ENCODE results near the gene DIP2C.
A peak's percentile ranks its signal among the peaks of the same experiment; 100 is the strongest.
"Not testable (repeated sequence)": the region's sequence is repeated elsewhere in the genome, so short reads cannot be mapped to it uniquely, and the experiment has no call there.

DIP2C gene

GRCh38 chr10:269440-270074, 419.9 kb downstream of the DIP2C start:
- Mint-ChIP-seq H3K9me3 (no peaks in the 10 kb centered on the region), H3K36me3 (no peaks in the 10 kb centered on the region), H3K27me3 (no peaks in the 10 kb centered on the region), H3K27ac (no peak overlapping the region), H3K4me1 (no peaks in the 10 kb centered on the region), H3K4me3 (no peak overlapping the region)
- DNase-seq, result no peak
- no peak for ATAC-seq (replicated peaks)

- Mint-ChIP-seq H3K36me3 (no peaks in the 10 kb centered on the region), H3K9me3 (peaks cover 1 to 3% of the 10 kb centered on the region in 2 donors), H3K4me3 (no peak overlapping the region), H3K27me3 (no peaks in the 10 kb centered on the region), H3K4me1 (no peaks in the 10 kb centered on the region), H3K27ac (no peak overlapping the region)
- ATAC-seq (replicated peaks) (no peak), DNase-seq (no peak)
Observed at GRCh38 chr10:267705-268104, 421.8 kb downstream of the DIP2C start.

- Mint-ChIP-seq H3K9me3 (peaks cover 1 to 3% of the 10 kb centered on the region in 2 donors), H3K27me3 (no peaks in the 10 kb centered on the region), H3K27ac (no peak overlapping the region), H3K36me3 (no peaks in the 10 kb centered on the region), H3K4me1 (no peaks in the 10 kb centered on the region), H3K4me3 (no peak overlapping the region)
- DNase-seq, result no peak
- no peak for ATAC-seq (replicated peaks)
Observed at GRCh38 chr10:266974-267425, 422.5 kb downstream of the DIP2C start.

- H3K36me3 Mint-ChIP-seq; H3K27ac Mint-ChIP-seq; H3K9me3 Mint-ChIP-seq; H3K4me1 Mint-ChIP-seq; ATAC-seq (replicated peaks); H3K27me3 Mint-ChIP-seq; H3K4me3 Mint-ChIP-seq; DNase-seq: not testable (repeated sequence)
Observed at GRCh38 chr10:265816-266588, 423.5 kb downstream of the DIP2C start.

- H3K4me3 Mint-ChIP-seq, H3K36me3 Mint-ChIP-seq, H3K27me3 Mint-ChIP-seq, H3K27ac Mint-ChIP-seq, H3K9me3 Mint-ChIP-seq, H3K4me1 Mint-ChIP-seq, DNase-seq: not testable (repeated sequence)
- peak in 1 of 2 donors; percentile 47 for ATAC-seq (replicated peaks)
Observed at GRCh38 chr10:265074-265440, 424.4 kb downstream of the DIP2C start.

- H3K27ac Mint-ChIP-seq, H3K27me3 Mint-ChIP-seq, H3K4me1 Mint-ChIP-seq, DNase-seq, H3K36me3 Mint-ChIP-seq, H3K9me3 Mint-ChIP-seq, H3K4me3 Mint-ChIP-seq: not testable (repeated sequence)
- ATAC-seq (replicated peaks), result peak in 1 of 2 donors; percentile 50
Observed at GRCh38 chr10:264160-265073, 425.1 kb downstream of the DIP2C start.

GRCh38 chr10:260819-261429, 428.5 kb downstream of the DIP2C start:
- H3K4me1 Mint-ChIP-seq, result peaks cover 10 to 12% of the 10 kb centered on the region in 2 donors
- peaks cover 1 to 3% of the 10 kb centered on the region in 2 donors for H3K9me3 Mint-ChIP-seq
- H3K4me3 Mint-ChIP-seq, result peak overlapping the region; percentile 78 to 80
- no peaks in the 10 kb centered on the region for H3K27me3 Mint-ChIP-seq
- H3K36me3 Mint-ChIP-seq, result peaks cover 0 to 8% of the 10 kb centered on the region in 2 donors
- peak; percentile 11 for DNase-seq
- ATAC-seq (replicated peaks), result peak; percentile 73 to 75
- peak overlapping the region; percentile 93 for H3K27ac Mint-ChIP-seq

- H3K4me1 Mint-ChIP-seq, result no peaks in the 10 kb centered on the region
- no peaks in the 10 kb centered on the region for H3K27me3 Mint-ChIP-seq
- H3K27ac Mint-ChIP-seq, result no peak overlapping the region
- no peak for DNase-seq
- ATAC-seq (replicated peaks), result no peak
- peaks cover 45 to 60% of the 10 kb centered on the region in 2 donors for H3K36me3 Mint-ChIP-seq
- no peaks in the 10 kb centered on the region for H3K9me3 Mint-ChIP-seq
- no peak overlapping the region for H3K4me3 Mint-ChIP-seq
Observed at GRCh38 chr10:251982-252582, 437.4 kb downstream of the DIP2C start.

GRCh38 chr10:248307-248706, 441.2 kb downstream of the DIP2C start:
- Mint-ChIP-seq H3K4me3 (no peak overlapping the region), H3K4me1 (no peaks in the 10 kb centered on the region), H3K27me3 (no peaks in the 10 kb centered on the region), H3K9me3 (no peaks in the 10 kb centered on the region), H3K27ac (no peak overlapping the region), H3K36me3 (peaks cover 49 to 61% of the 10 kb centered on the region in 2 donors)
- DNase-seq (no peak), ATAC-seq (replicated peaks) (no peak)

GRCh38 chr10:247480-247879, 442.0 kb downstream of the DIP2C start:
- Mint-ChIP-seq H3K27ac (no peak overlapping the region), H3K4me3 (no peak overlapping the region), H3K9me3 (no peaks in the 10 kb centered on the region), H3K4me1 (no peaks in the 10 kb centered on the region), H3K36me3 (peaks cover 52 to 64% of the 10 kb centered on the region in 2 donors), H3K27me3 (no peaks in the 10 kb centered on the region)
- DNase-seq (no peak), ATAC-seq (replicated peaks) (no peak)

GRCh38 chr10:246431-246830, 443.0 kb downstream of the DIP2C start:
- no peaks in the 10 kb centered on the region for H3K4me1 Mint-ChIP-seq
- peaks cover 44 to 54% of the 10 kb centered on the region in 2 donors for H3K36me3 Mint-ChIP-seq
- H3K4me3 Mint-ChIP-seq, result no peak overlapping the region
- no peak overlapping the region for H3K27ac Mint-ChIP-seq
- no peaks in the 10 kb centered on the region for H3K9me3 Mint-ChIP-seq
- ATAC-seq (replicated peaks) (no peak), DNase-seq (no peak)
- H3K27me3 Mint-ChIP-seq, result no peaks in the 10 kb centered on the region

- Mint-ChIP-seq H3K4me1 (no peaks in the 10 kb centered on the region), H3K36me3 (peaks cover 32 to 37% of the 10 kb centered on the region in 2 donors), H3K27ac (no peak overlapping the region), H3K27me3 (no peaks in the 10 kb centered on the region), H3K4me3 (no peak overlapping the region), H3K9me3 (no peaks in the 10 kb centered on the region)
- no peak for DNase-seq
- no peak for ATAC-seq (replicated peaks)
Observed at GRCh38 chr10:244227-244626, 445.2 kb downstream of the DIP2C start.

GRCh38 chr10:241966-242643, 447.4 kb downstream of the DIP2C start:
- ATAC-seq (replicated peaks) (no peak), DNase-seq (no peak)
- no peak overlapping the region for H3K4me3 Mint-ChIP-seq
- peaks cover 19 to 28% of the 10 kb centered on the region in 2 donors for H3K36me3 Mint-ChIP-seq
- no peaks in the 10 kb centered on the region for H3K27me3 Mint-ChIP-seq
- H3K4me1 Mint-ChIP-seq, result no peaks in the 10 kb centered on the region
- no peak overlapping the region for H3K27ac Mint-ChIP-seq
- no peaks in the 10 kb centered on the region for H3K9me3 Mint-ChIP-seq
